ENCODE data around the gene LSAMP. TPM values are rescaled to one million over a fixed set of nuclear protein-coding genes. Genes with fewer than 3 reads are reported as not detected.

Gene LSAMP
- total RNA-seq, 1 experiment from 2014 or later: not detected

- no peaks in the 10 kb centered on the region for H3K36me3 Mint-ChIP-seq (ENCODE audit: insufficient read depth, unreplicated experiment)
- no peak overlapping the region for H3K4me3 ChIP-seq (ENCODE audit: low read depth, low read length)
- H3K27ac Mint-ChIP-seq (ENCODE audit: unreplicated experiment): no peak overlapping the region
- no TSS peak for BruUV-seq (replicated peaks)
- H3K9me3 ChIP-seq: no peaks in the 10 kb centered on the region
- CTCF ChIA-PET: no interaction called here
- no peaks in the 10 kb centered on the region for H3K9me3 Mint-ChIP-seq (ENCODE audit: unreplicated experiment)
- no peaks in the 10 kb centered on the region for H3K4me1 ChIP-seq
- POLR2A ChIA-PET: no interaction called here
- intact Hi-C loops (cut with micrococcal nuclease; ENCODE audit: unreplicated experiment): no loop called here
- no peaks in the 10 kb centered on the region for H3K36me3 ChIP-seq (ENCODE audit: control insufficient read depth, insufficient read depth, low read length)
- no peak for DNase-seq
- H3K27me3 ChIP-seq (replicated peaks; ENCODE audit: control insufficient read depth, insufficient read depth, low read length): no peaks in the 10 kb centered on the region
- no peak overlapping the region for H3K4me3 Mint-ChIP-seq (ENCODE audit: unreplicated experiment)
- TF ChIP-seq CTCF (IDR thresholded peaks at IDR 0.05; ENCODE audit: insufficient read depth in 1 of 2, low read depth in 1 of 2, low read length in 1 of 2, severe bottlenecking in 1 of 2, unreplicated experiment in 1 of 2): no peak
- no peaks in the 10 kb centered on the region for H3K4me1 Mint-ChIP-seq (ENCODE audit: low read depth, unreplicated experiment)
- H3K27me3 Mint-ChIP-seq (ENCODE audit: insufficient read depth, unreplicated experiment): peaks cover 2% of the 10 kb centered on the region
Observed at GRCh38 chr3:116440196-116440595, 5.1 kb downstream of the LSAMP start.

GRCh38 chr3:116433552-116433951, 11.7 kb downstream of the LSAMP start:
- Mint-ChIP-seq H3K4me1 (ENCODE audit: low read depth, unreplicated experiment) (no peaks in the 10 kb centered on the region), H3K4me3 (ENCODE audit: unreplicated experiment) (no peak overlapping the region), H3K9me3 (ENCODE audit: unreplicated experiment) (no peaks in the 10 kb centered on the region), H3K27ac (ENCODE audit: unreplicated experiment) (no peak overlapping the region), H3K36me3 (ENCODE audit: insufficient read depth, unreplicated experiment) (no peaks in the 10 kb centered on the region), H3K27me3 (ENCODE audit: insufficient read depth, unreplicated experiment) (peaks cover 2% of the 10 kb centered on the region)
- Histone ChIP-seq H3K36me3 (ENCODE audit: control insufficient read depth, insufficient read depth, low read length) (no peaks in the 10 kb centered on the region), H3K9me3 (no peaks in the 10 kb centered on the region), H3K4me1 (no peaks in the 10 kb centered on the region), H3K27me3 (replicated peaks; ENCODE audit: control insufficient read depth, insufficient read depth, low read length) (no peaks in the 10 kb centered on the region), H3K4me3 (ENCODE audit: low read depth, low read length) (no peak overlapping the region)
- TF ChIP-seq CTCF (IDR thresholded peaks at IDR 0.05; ENCODE audit: insufficient read depth in 1 of 2, low read depth in 1 of 2, low read length in 1 of 2, severe bottlenecking in 1 of 2, unreplicated experiment in 1 of 2): no peak
- no peak for DNase-seq
- POLR2A ChIA-PET: no interaction called here
- BruUV-seq (replicated peaks): no TSS peak
- intact Hi-C loops (cut with micrococcal nuclease; ENCODE audit: unreplicated experiment): no loop called here
- CTCF ChIA-PET: no interaction called here

- no peak overlapping the region for H3K4me3 Mint-ChIP-seq (ENCODE audit: unreplicated experiment)
- no peaks in the 10 kb centered on the region for H3K4me1 Mint-ChIP-seq (ENCODE audit: low read depth, unreplicated experiment)
- no peak for TF ChIP-seq CTCF (IDR thresholded peaks at IDR 0.05; ENCODE audit: insufficient read depth in 1 of 2, low read depth in 1 of 2, low read length in 1 of 2, severe bottlenecking in 1 of 2, unreplicated experiment in 1 of 2)
- H3K36me3 Mint-ChIP-seq (ENCODE audit: insufficient read depth, unreplicated experiment): no peaks in the 10 kb centered on the region
- Histone ChIP-seq H3K36me3 (ENCODE audit: control insufficient read depth, insufficient read depth, low read length) (no peaks in the 10 kb centered on the region), H3K27me3 (replicated peaks; ENCODE audit: control insufficient read depth, insufficient read depth, low read length) (no peaks in the 10 kb centered on the region), H3K4me3 (ENCODE audit: low read depth, low read length) (no peak overlapping the region), H3K9me3 (no peaks in the 10 kb centered on the region), H3K4me1 (no peaks in the 10 kb centered on the region)
- H3K27me3 Mint-ChIP-seq (ENCODE audit: insufficient read depth, unreplicated experiment): peaks cover 2% of the 10 kb centered on the region
- POLR2A ChIA-PET: no interaction called here
- intact Hi-C loops (cut with micrococcal nuclease; ENCODE audit: unreplicated experiment): no loop called here
- no peak overlapping the region for H3K27ac Mint-ChIP-seq (ENCODE audit: unreplicated experiment)
- H3K9me3 Mint-ChIP-seq (ENCODE audit: unreplicated experiment): no peaks in the 10 kb centered on the region
- no peak for DNase-seq
- no TSS peak for BruUV-seq (replicated peaks)
- CTCF ChIA-PET: no interaction called here
Observed at GRCh38 chr3:116432795-116433194, 12.5 kb downstream of the LSAMP start.

Measured in Caco-2 (cell line).